Nephron (organoid): ENCODE results near the gene YAP1.

ENCODE experiments used
- H3K27ac Mint-ChIP-seq, 3 experiments: 2 replicates each; pipeline ENCODE4 v1.8.0; 2020; ENCODE audit warnings: mixed read lengths in 3 of 3, mild to moderate bottlenecking in 2 of 3, moderate library complexity in 1 of 3
- H3K27me3 Mint-ChIP-seq: 2 replicates; pipeline ENCODE4 v1.8.0; 2021; ENCODE audit warnings: low read depth, mild to moderate bottlenecking, moderate library complexity, mixed read lengths
- H3K36me3 Mint-ChIP-seq: 2 replicates; pipeline ENCODE4 v1.8.0; 2020; ENCODE audit warnings: low read depth, mixed read lengths
- H3K4me1 Mint-ChIP-seq: 2 replicates; pipeline ENCODE4 v1.8.0; 2020; ENCODE audit warnings: mixed read lengths
- H3K4me3 Mint-ChIP-seq, 3 experiments: 2 replicates each; pipeline ENCODE4 v1.8.0; 2020; ENCODE audit warnings: mild to moderate bottlenecking in 3 of 3, mixed read lengths in 3 of 3, moderate library complexity in 2 of 3
- H3K9me3 Mint-ChIP-seq: 2 replicates; pipeline ENCODE4 v1.8.0; 2020; ENCODE audit warnings: mixed read lengths
- CTCF ChIP-seq, 3 experiments: fragments of 200-600 bp; sonication (generic); IDR thresholded peaks; one replicate each; pipeline ENCODE4 v1.5.0; 2021; ENCODE audit warnings: antibody characterized with exemption in 3 of 3; ENCODE audit not compliant: unreplicated experiment in 3 of 3

The YAP1 gene

DNA sequence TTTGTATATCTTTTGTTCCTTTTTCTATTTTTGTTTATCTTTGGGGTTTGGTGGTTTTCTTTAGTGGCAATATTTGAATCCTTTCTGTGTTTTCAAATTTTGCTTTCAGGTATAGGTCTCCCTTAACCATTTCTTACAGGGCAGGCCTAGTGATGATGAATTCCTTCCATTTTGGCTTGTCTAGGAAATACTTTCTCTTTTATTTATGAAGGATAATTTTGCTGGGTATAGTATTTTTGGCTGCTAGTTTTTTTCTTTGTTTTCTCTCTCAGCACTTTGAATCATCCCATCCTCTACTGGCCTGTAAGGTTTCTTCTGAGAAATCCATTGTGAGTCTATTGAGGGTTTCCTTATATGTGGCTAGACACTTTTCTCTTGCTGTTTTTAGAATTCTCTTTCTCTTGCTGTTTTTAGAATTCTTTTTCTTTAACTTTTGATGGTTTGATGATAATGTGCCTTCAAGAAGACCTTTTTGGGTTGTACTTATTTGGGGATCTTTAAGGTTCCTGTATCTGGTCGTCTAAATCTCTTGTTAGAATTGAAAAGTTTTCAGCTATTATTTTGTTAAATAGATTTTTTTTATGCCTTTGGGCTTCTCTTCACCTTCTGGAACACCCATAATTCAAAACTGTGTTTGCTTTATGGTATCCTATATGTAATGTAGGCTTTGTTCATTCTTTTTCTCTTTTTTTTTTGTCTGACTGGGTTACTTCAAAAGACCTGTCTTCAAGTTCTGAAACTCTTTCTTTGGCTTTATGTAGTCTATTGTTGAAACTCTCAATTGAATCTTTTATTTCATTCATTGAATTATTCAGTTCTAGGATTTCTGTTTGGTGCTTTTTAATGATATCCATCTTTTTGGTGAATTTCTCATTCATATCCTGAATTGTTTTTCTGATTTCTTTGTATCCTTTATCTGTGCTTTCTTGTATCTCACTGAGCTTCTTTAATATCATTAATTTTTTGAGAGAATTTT, 38.5 kb upstream of the YAP1 start:
- Mint-ChIP-seq H3K4me3 (no peak overlapping the region), H3K36me3 (peaks cover 14% of the 10 kb centered on the region), H3K27ac (no peak overlapping the region), H3K9me3 (peaks cover 35% of the 10 kb centered on the region), H3K4me1 (no peaks in the 10 kb centered on the region), H3K27me3 (no peaks in the 10 kb centered on the region)
- no peak for TF ChIP-seq CTCF (IDR thresholded peaks at IDR 0.05; ENCODE audit: unreplicated experiment in 3 of 3)

DNA sequence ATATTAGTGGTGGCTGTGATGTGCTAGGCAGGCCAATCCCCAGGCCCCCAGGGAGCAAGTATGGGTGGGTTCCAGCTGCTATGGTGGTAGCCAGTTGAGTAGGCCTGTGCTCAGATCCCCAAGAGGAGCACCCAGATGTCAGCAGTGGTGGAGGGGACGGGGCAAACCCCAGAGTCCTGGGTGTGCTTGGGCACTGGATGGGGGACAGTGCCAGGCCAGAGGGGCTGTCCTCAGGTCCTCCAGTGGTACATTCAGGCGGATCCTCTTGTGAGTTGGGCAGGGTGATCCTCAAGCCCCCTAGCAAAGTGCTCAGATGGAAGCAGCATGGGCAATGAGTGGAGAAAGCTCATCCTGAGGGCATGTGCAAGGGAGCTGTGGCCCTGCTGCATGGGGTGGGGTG, 37.0 kb upstream of the YAP1 start:
- Mint-ChIP-seq H3K9me3 (peaks cover 35% of the 10 kb centered on the region), H3K4me3 (no peak overlapping the region), H3K27me3 (no peaks in the 10 kb centered on the region), H3K4me1 (no peaks in the 10 kb centered on the region), H3K27ac (no peak overlapping the region), H3K36me3 (peaks cover 14% of the 10 kb centered on the region)
- TF ChIP-seq CTCF (IDR thresholded peaks at IDR 0.05; ENCODE audit: unreplicated experiment in 3 of 3) = no peak

- no peaks in the 10 kb centered on the region for H3K36me3 Mint-ChIP-seq
- peaks cover 2% of the 10 kb centered on the region for H3K9me3 Mint-ChIP-seq
These were observed 30.6 kb upstream of the YAP1 start for GRCh38 chr11:102079625-102080024.

GRCh38 chr11:102081313-102081712, 28.9 kb upstream of the YAP1 start:
- H3K4me1 Mint-ChIP-seq = no peaks in the 10 kb centered on the region
- H3K4me3 Mint-ChIP-seq = no peak overlapping the region
- no peaks in the 10 kb centered on the region for H3K36me3 Mint-ChIP-seq
- H3K27ac Mint-ChIP-seq = no peak overlapping the region
- no peaks in the 10 kb centered on the region for H3K9me3 Mint-ChIP-seq
- TF ChIP-seq CTCF (IDR thresholded peaks at IDR 0.05; ENCODE audit: unreplicated experiment in 3 of 3) = no peak
- H3K27me3 Mint-ChIP-seq = no peaks in the 10 kb centered on the region

More at GRCh38 chr11:102079625-102080024, 30.6 kb upstream of the YAP1 start:
- Mint-ChIP-seq H3K4me3 (no peak overlapping the region), H3K27ac (no peak overlapping the region), H3K27me3 (no peaks in the 10 kb centered on the region), H3K4me1 (no peaks in the 10 kb centered on the region)
- no peak for TF ChIP-seq CTCF (IDR thresholded peaks at IDR 0.05; ENCODE audit: unreplicated experiment in 3 of 3)

DNA sequence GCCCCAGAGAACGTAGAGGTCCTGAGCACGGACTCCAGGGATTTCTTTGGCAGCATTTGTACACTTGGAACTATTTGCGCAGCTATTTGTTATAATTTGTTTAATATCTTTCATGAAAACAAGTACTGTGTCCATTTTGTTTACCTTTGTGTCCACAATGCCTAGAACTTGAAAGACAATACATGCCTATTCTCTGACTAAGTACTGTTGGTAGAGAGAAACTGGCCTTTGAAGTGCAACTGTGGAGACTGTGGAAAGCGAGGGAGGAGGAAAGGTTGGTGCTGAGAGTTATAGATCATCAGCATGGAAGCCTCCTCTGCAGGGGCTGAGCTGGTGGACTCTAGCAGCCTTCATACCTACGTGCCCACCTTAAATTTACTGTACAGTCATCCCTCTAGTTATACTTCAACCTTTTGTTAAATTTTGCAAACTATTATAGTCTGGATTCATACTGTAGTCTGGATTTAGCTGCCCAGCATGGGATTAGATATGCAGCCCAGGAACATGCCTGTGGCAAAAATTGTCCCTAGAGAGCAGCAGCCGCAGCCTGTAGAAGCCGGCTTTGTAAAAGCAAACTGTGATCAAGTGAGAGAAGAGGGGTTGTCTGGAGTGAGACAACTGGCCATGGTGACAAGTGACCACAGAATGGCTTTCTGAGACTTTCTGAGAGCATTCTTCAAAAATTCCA, 24.2 kb upstream of the YAP1 start:
- Mint-ChIP-seq H3K36me3 (no peaks in the 10 kb centered on the region), H3K4me1 (no peaks in the 10 kb centered on the region), H3K9me3 (no peaks in the 10 kb centered on the region), H3K4me3 (no peak overlapping the region), H3K27ac (no peak overlapping the region), H3K27me3 (no peaks in the 10 kb centered on the region)
- TF ChIP-seq CTCF (IDR thresholded peaks at IDR 0.05; ENCODE audit: unreplicated experiment in 3 of 3) = no peak
